IMR-90 (cell line): ENCODE results near the gene NKX6-2. TPM values are rescaled to one million over a fixed set of nuclear protein-coding genes. Genes with fewer than 3 reads are reported as not detected.

Experiments used
- ATAC-seq: fragments of 200-7000 bp; cut with Tn5 transposase; 2 replicates; pipeline ENCODE4 v1.9.1; 2020; ENCODE audit warnings: low read depth, mild to moderate bottlenecking, moderate library complexity
- BruUV-seq: library from RNA; stranded (reverse); fragments of 400-500 nt; replicated peaks from 2 replicates; lab custom pipeline; 2021; lab: Mats Ljungman, UMichigan
- CTCF ChIA-PET: fragments of 300-600 bp; formaldehyde crosslinking; extraction: SDS; loops from one replicate; lab custom pipeline; 2021; ENCODE audit warnings: antibody characterized with exemption; lab: Yijun Ruan, JAX
- POLR2A ChIA-PET: fragments of 300-600 bp; sonication (Branson Sonifier 250); formaldehyde crosslinking; loops from one replicate; lab custom pipeline; 2022; ENCODE audit warnings: antibody characterized with exemption; ENCODE audit not compliant: unreplicated experiment; lab: Charles Lee
- DNase-seq: peaks from one replicate; pipeline ENCODE4 v3.0.0; 2013
- H2AFZ ChIP-seq: replicated peaks from 2 replicates; pipeline ENCODE3; 2013; ENCODE audit warnings: low read length, mild to moderate bottlenecking; ENCODE audit not compliant: poor library complexity
- H2AK5ac ChIP-seq: 2 replicates; pipeline ENCODE4 v1.6.1; 2013; ENCODE audit warnings: low read depth, low read length, inconsistent platforms
- H2AK9ac ChIP-seq: replicated peaks from 2 replicates; pipeline ENCODE3; 2013; ENCODE audit warnings: mild to moderate bottlenecking, low read depth, low read length, moderate library complexity; ENCODE audit not compliant: poor library complexity
- H2BK120ac ChIP-seq: 2 replicates; pipeline ENCODE4 v1.6.1; 2013; ENCODE audit warnings: low read depth, low read length, inconsistent platforms
- H2BK15ac ChIP-seq: 3 replicates; pipeline ENCODE4 v1.6.1; 2013; ENCODE audit warnings: low read depth, low read length, inconsistent platforms
- H2BK20ac ChIP-seq: 2 replicates; pipeline ENCODE4 v1.6.1; 2013; ENCODE audit warnings: low read depth, mild to moderate bottlenecking, inconsistent platforms, low read length, moderate library complexity
- H2BK5ac ChIP-seq: 2 replicates; pipeline ENCODE4 v1.6.1; 2013; ENCODE audit warnings: mild to moderate bottlenecking, low read depth, low read length, inconsistent platforms; ENCODE audit not compliant: poor library complexity, severe bottlenecking
- H3K14ac ChIP-seq: replicated peaks from 2 replicates; pipeline ENCODE4 v1.6.1; 2013; ENCODE audit warnings: low read depth, low read length, inconsistent platforms
- H3K18ac ChIP-seq: 2 replicates; pipeline ENCODE4 v1.6.1; 2013; ENCODE audit warnings: low read depth, low read length, control low read depth
- H3K23ac ChIP-seq: 2 replicates; pipeline ENCODE4 v1.6.1; 2013; ENCODE audit warnings: low read depth, low read length, inconsistent platforms
- H3K27ac ChIP-seq: 2 replicates; pipeline ENCODE4 v1.5.1; 2013; ENCODE audit warnings: mild to moderate bottlenecking, control low read depth, low read length; ENCODE audit not compliant: insufficient read depth
- H3K27me3 ChIP-seq: 2 replicates; pipeline ENCODE4 v1.6.1; 2013; ENCODE audit warnings: low read length; ENCODE audit not compliant: control insufficient read depth, insufficient read depth
- H3K36me3 ChIP-seq: 2 replicates; pipeline ENCODE4 v1.6.1; 2013; ENCODE audit warnings: low read length, mixed read lengths; ENCODE audit not compliant: control insufficient read depth, insufficient read depth
- H3K4ac ChIP-seq: 2 replicates; pipeline ENCODE4 v1.6.1; 2013; ENCODE audit warnings: low read depth, low read length, inconsistent platforms
- H3K4me1 ChIP-seq: 2 replicates; pipeline ENCODE4 v1.6.1; 2013; ENCODE audit warnings: low read length, mixed read lengths; ENCODE audit not compliant: control insufficient read depth, insufficient read depth
- H3K4me2 ChIP-seq: 2 replicates; pipeline ENCODE4 v1.6.1; 2013; ENCODE audit warnings: low read depth, mild to moderate bottlenecking, control low read depth, low read length, moderate library complexity
- H3K4me3 ChIP-seq: 2 replicates; pipeline ENCODE4 v1.5.1; 2013; ENCODE audit warnings: low read depth, mild to moderate bottlenecking, control low read depth, low read length, moderate library complexity; ENCODE audit not compliant: insufficient read depth
- H3K56ac ChIP-seq: 2 replicates; pipeline ENCODE4 v1.6.1; 2013; ENCODE audit warnings: low read length, inconsistent platforms; ENCODE audit not compliant: insufficient read depth; ENCODE audit errors: extremely low read depth
- H3K79me1 ChIP-seq, 2 experiments: 2 replicates each; pipeline ENCODE4 v1.6.1; 2013; ENCODE audit warnings: low read length in 2 of 2, inconsistent platforms in 1 of 2, low read depth in 1 of 2
- H3K9ac ChIP-seq: 2 replicates; pipeline ENCODE4 v1.6.1; 2013; ENCODE audit warnings: low read depth, low read length, control low read depth
- H3K9me1 ChIP-seq: 2 replicates; pipeline ENCODE4 v1.6.1; 2013; ENCODE audit warnings: low read length, inconsistent platforms; ENCODE audit not compliant: insufficient read depth
- H3K9me3 ChIP-seq: 2 replicates; pipeline ENCODE4 v1.6.1; 2013; ENCODE audit warnings: low read length; ENCODE audit not compliant: control insufficient read depth, insufficient read depth
- H4K20me1 ChIP-seq: 2 replicates; pipeline ENCODE4 v1.6.1; 2013; ENCODE audit warnings: low read length, inconsistent platforms; ENCODE audit not compliant: insufficient read depth
- H4K5ac ChIP-seq: 2 replicates; pipeline ENCODE4 v1.6.1; 2013; ENCODE audit warnings: mild to moderate bottlenecking, low read depth, low read length, control low read depth
- H4K8ac ChIP-seq, 2 experiments: 2 replicates each; pipeline ENCODE4 v1.6.1; 2013; ENCODE audit warnings: low read depth in 2 of 2, low read length in 2 of 2, control low read depth in 1 of 2, inconsistent platforms in 1 of 2
- H4K91ac ChIP-seq: 2 replicates; pipeline ENCODE4 v1.6.1; 2013; ENCODE audit warnings: low read depth, low read length, inconsistent platforms; ENCODE audit not compliant: insufficient read depth
- BHLHE40 ChIP-seq: fragments of 150-350 bp; IDR thresholded peaks from 2 replicates; pipeline ENCODE4 v1.6.1; 2016; ENCODE audit warnings: mild to moderate bottlenecking, low read depth, low read length
- CHD1 ChIP-seq: IDR thresholded peaks from 2 replicates; pipeline ENCODE4 v1.6.1; 2012; ENCODE audit warnings: low read depth, low read length, improper control_type of control experiment
- CTCF ChIP-seq: conservative IDR thresholded peaks from 2 replicates; pipeline ENCODE4 v1.5.1; 2012; ENCODE audit warnings: mild to moderate bottlenecking, low read depth, low read length, improper control_type of control experiment
- ELK1 ChIP-seq: fragments of 150-350 bp; IDR thresholded peaks from 2 replicates; pipeline ENCODE4 v1.6.1; 2016; ENCODE audit warnings: low read depth, mild to moderate bottlenecking, low read length, moderate library complexity, borderline replicate concordance
- FOS ChIP-seq: fragments of 150-350 bp; IDR thresholded peaks from 2 replicates; pipeline ENCODE4 v1.6.1; 2016; ENCODE audit warnings: low read depth, low read length
- MAFK ChIP-seq: IDR thresholded peaks from 2 replicates; pipeline ENCODE4 v1.6.1; 2012; ENCODE audit warnings: low read depth, low read length, improper control_type of control experiment
- MAZ ChIP-seq: IDR thresholded peaks from 2 replicates; pipeline ENCODE4 v1.6.1; 2012; ENCODE audit warnings: low read depth, mild to moderate bottlenecking, low read length, improper control_type of control experiment, moderate library complexity, borderline replicate concordance
- MXI1 ChIP-seq: IDR thresholded peaks from 2 replicates; pipeline ENCODE4 v1.6.1; 2012; ENCODE audit warnings: low read depth, mild to moderate bottlenecking, low read length, moderate library complexity, borderline replicate concordance
- NFE2L2 ChIP-seq: fragments of 150-350 bp; IDR thresholded peaks from 2 replicates; pipeline ENCODE4 v1.6.1; 2016; ENCODE audit warnings: low read depth, mild to moderate bottlenecking, low read length
- RAD21 ChIP-seq: IDR thresholded peaks from 2 replicates; pipeline ENCODE4 v1.6.1; 2012; ENCODE audit warnings: low read length, improper control_type of control experiment
- RFX5 ChIP-seq: IDR thresholded peaks from 2 replicates; pipeline ENCODE4 v1.8.0; 2012; ENCODE audit warnings: low read depth, mild to moderate bottlenecking, low read length, moderate library complexity
- SMC3 ChIP-seq: fragments of 150-350 bp; IDR thresholded peaks from 2 replicates; pipeline ENCODE4 v1.6.1; 2016; ENCODE audit warnings: low read depth, mild to moderate bottlenecking, antibody characterized with exemption, low read length, moderate library complexity
- USF2 ChIP-seq: fragments of 150-350 bp; IDR thresholded peaks from 2 replicates; pipeline ENCODE4 v1.6.1; 2017; ENCODE audit warnings: mild to moderate bottlenecking, antibody characterized with exemption, low read length, low read depth
- WGBS, 2 experiments: methylation state at CpG; one replicate each; pipeline versions ENCODE4 v1.1.5 to v1.1.7; 2013; ENCODE audit warnings: missing lambda C conversion rate in 2 of 2; ENCODE audit not compliant: insufficient read length in 1 of 2; ENCODE audit errors: extremely low coverage in 2 of 2; 5-methylcytosine and 5-hydroxymethylcytosine counted together
- dilution Hi-C: fragments of 300-500 bp; cut with HindIII; formaldehyde crosslinking; loops from one replicate; pipeline ENCODE4 v1.14.3; 2018; ENCODE audit warnings: low sequenced_read_pairs; ENCODE audit not compliant: unreplicated experiment
- in situ Hi-C: fragments of 300-500 bp; cut with MboI; formaldehyde crosslinking; loops from 3 replicates; pipeline ENCODE4 v1.14.3; 2019; ENCODE audit warnings: low sequenced_read_pairs, inconsistent platforms, mixed read lengths
- intact Hi-C: fragments of 100-400 bp; cut with micrococcal nuclease; formaldehyde crosslinking; loops from 2 replicates; pipeline ENCODE4 v1.10.0; 2022
- polyA plus RNA-seq, 3 experiments: library from polyadenylated mRNA; depleted of rRNA; stranded (reverse); fragments of >200 nt; gene quantifications; 2 replicates each; pipeline ENCODE4 v1.2.3, GENCODE V29; 2012; ENCODE audit warnings: low replicate concordance in 1 of 3
- total RNA-seq: library from RNA; depleted of rRNA; stranded (reverse); fragments of >200 nt; gene quantifications from 2 replicates; pipeline ENCODE4 v1.2.3, GENCODE V29; 2012

NKX6-2 gene
- total and polyA plus RNA-seq, 2 of the 4 experiments (the other 2 are of a cell fraction) = not detected

GRCh38 chr10:132812520-132812919 lies 26.6 kb upstream of the NKX6-2 start:
- intact Hi-C loops = no loop called here
- POLR2A ChIA-PET = no interaction called here
- no peak overlapping the region for H4K91ac ChIP-seq

More at GRCh38 chr10:132812520-132812919, 26.6 kb upstream of the NKX6-2 start:
- Histone ChIP-seq H3K23ac (no peak overlapping the region), H3K27ac (no peak overlapping the region), H2BK5ac (no peak overlapping the region), H3K4me3 (no peak overlapping the region), H2AK5ac (no peak overlapping the region), H3K18ac (no peak overlapping the region), H2AFZ (no peak overlapping the region), H3K9me3 (no peaks in the 10 kb centered on the region), H3K56ac (no peak overlapping the region), H2AK9ac (no peak overlapping the region), H2BK15ac (no peak overlapping the region), H4K20me1 (no peaks in the 10 kb centered on the region), H3K9me1 (no peaks in the 10 kb centered on the region), H3K4ac (no peak overlapping the region), H3K27me3 (peaks cover 20% of the 10 kb centered on the region), H3K4me2 (no peak overlapping the region), H4K8ac (no peak overlapping the region), H3K4me1 (no peaks in the 10 kb centered on the region), H3K9ac (no peak overlapping the region), H3K79me1 (no peaks in the 10 kb centered on the region), H2BK20ac (no peak overlapping the region), H2BK120ac (no peak overlapping the region), H3K14ac (no peak overlapping the region), H3K36me3 (no peaks in the 10 kb centered on the region), H4K5ac (no peak overlapping the region)
- CTCF ChIA-PET = no interaction called here
- no TSS peak for BruUV-seq
- TF ChIP-seq MXI1 = no peak
- TF ChIP-seq RFX5 = no peak
- TF ChIP-seq BHLHE40 = no peak
- TF ChIP-seq SMC3 = no peak
- TF ChIP-seq CTCF = no peak
- no peak for TF ChIP-seq ELK1
- TF ChIP-seq USF2 = no peak
- no peak for TF ChIP-seq NFE2L2
- TF ChIP-seq FOS = no peak
- TF ChIP-seq MAZ = no peak
- no peak for TF ChIP-seq RAD21
- no peak for TF ChIP-seq CHD1
- TF ChIP-seq MAFK = no peak
- dilution Hi-C loops = no loop called here
- DNase-seq (no peak), ATAC-seq (no peak)
- WGBS, 2 experiments = no CpG with 5 or more reads among the region's 11 CpGs
- in situ Hi-C loops = no loop called here
